DND-41 (cell line): ENCODE results near the gene FAF1.

Experiments
- ATAC-seq: fragments of 200-7000 bp; cut with Tn5 transposase; 3 replicates; pipeline ENCODE4 v1.9.1; 2021; ENCODE audit warnings: low read depth; ENCODE audit not compliant: insufficient read depth
- DNase-seq: peaks from one replicate; pipeline ENCODE4 v3.0.0-alpha.2; 2020
- H2AFZ ChIP-seq: 2 replicates; pipeline ENCODE4 v1.6.0; 2012; ENCODE audit warnings: low read depth, low read length
- H3K27ac ChIP-seq: 2 replicates; pipeline ENCODE4 v1.5.1; 2012; ENCODE audit warnings: low read length, inconsistent platforms
- H3K27me3 ChIP-seq: fragments of 200-600 bp; sonication (generic); 2 replicates; pipeline ENCODE4 v1.6.0; 2012; ENCODE audit warnings: low read length, mild to moderate bottlenecking, inconsistent platforms; ENCODE audit not compliant: insufficient read depth, poor library complexity
- H3K36me3 ChIP-seq: 2 replicates; pipeline ENCODE4 v1.5.1; 2012; ENCODE audit warnings: low read length, inconsistent platforms; ENCODE audit not compliant: insufficient read depth
- H3K4me1 ChIP-seq: 2 replicates; pipeline ENCODE4 v1.5.1; 2012; ENCODE audit warnings: mild to moderate bottlenecking, low read length; ENCODE audit not compliant: insufficient read depth
- H3K4me2 ChIP-seq: 2 replicates; pipeline ENCODE4 v1.6.0; 2012; ENCODE audit warnings: mild to moderate bottlenecking, moderate library complexity, low read length, inconsistent platforms; ENCODE audit not compliant: insufficient read depth
- H3K4me3 ChIP-seq, 2 experiments: fragments of 200-600 bp in 1 of 2; shearing (Covaris generic) in 1 of 2; 2 replicates each; pipeline ENCODE4 v1.5.1; 2012 to 2016; ENCODE audit warnings: inconsistent platforms in 2 of 2, low read length in 2 of 2, mild to moderate bottlenecking in 2 of 2, low read depth in 1 of 2, moderate library complexity in 1 of 2
- H3K79me2 ChIP-seq: 2 replicates; pipeline ENCODE4 v1.6.0; 2012; ENCODE audit warnings: low read length, inconsistent platforms; ENCODE audit not compliant: insufficient read depth
- H3K9ac ChIP-seq: 2 replicates; pipeline ENCODE4 v1.6.0; 2012; ENCODE audit warnings: low read depth, mild to moderate bottlenecking, inconsistent platforms, low read length, moderate library complexity
- H3K9me3 ChIP-seq: 2 replicates; pipeline ENCODE4 v1.5.1; 2012; ENCODE audit warnings: low read length, moderate library complexity, mild to moderate bottlenecking, inconsistent platforms; ENCODE audit not compliant: insufficient read depth, severe bottlenecking
- H4K20me1 ChIP-seq: 2 replicates; pipeline ENCODE4 v1.6.0; 2012; ENCODE audit warnings: low read length; ENCODE audit not compliant: insufficient read depth
- EZH2 ChIP-seq: IDR thresholded peaks from 3 replicates; pipeline ENCODE4 v1.6.1; 2012; ENCODE audit warnings: borderline replicate concordance, low read depth, mild to moderate bottlenecking, moderate library complexity, low read length, inconsistent platforms; ENCODE audit not compliant: severe bottlenecking
- TF ChIP-seq, protein P1 (sequence below): IDR thresholded peaks from 2 replicates; pipeline ENCODE4 v1.5.1; 2012; ENCODE audit warnings: borderline replicate concordance, low read length, moderate library complexity, mild to moderate bottlenecking; ENCODE audit not compliant: poor library complexity, severe bottlenecking; ENCODE audit errors: extremely low read depth

FAF1 gene

GRCh38 chr1:50424884-50425375 is 535.1 kb downstream of the FAF1 start:
- TF ChIP-seq, protein P1, sequence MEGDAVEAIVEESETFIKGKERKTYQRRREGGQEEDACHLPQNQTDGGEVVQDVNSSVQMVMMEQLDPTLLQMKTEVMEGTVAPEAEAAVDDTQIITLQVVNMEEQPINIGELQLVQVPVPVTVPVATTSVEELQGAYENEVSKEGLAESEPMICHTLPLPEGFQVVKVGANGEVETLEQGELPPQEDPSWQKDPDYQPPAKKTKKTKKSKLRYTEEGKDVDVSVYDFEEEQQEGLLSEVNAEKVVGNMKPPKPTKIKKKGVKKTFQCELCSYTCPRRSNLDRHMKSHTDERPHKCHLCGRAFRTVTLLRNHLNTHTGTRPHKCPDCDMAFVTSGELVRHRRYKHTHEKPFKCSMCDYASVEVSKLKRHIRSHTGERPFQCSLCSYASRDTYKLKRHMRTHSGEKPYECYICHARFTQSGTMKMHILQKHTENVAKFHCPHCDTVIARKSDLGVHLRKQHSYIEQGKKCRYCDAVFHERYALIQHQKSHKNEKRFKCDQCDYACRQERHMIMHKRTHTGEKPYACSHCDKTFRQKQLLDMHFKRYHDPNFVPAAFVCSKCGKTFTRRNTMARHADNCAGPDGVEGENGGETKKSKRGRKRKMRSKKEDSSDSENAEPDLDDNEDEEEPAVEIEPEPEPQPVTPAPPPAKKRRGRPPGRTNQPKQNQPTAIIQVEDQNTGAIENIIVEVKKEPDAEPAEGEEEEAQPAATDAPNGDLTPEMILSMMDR, result no peak
- TF ChIP-seq EZH2, result no peak
- Histone ChIP-seq H3K36me3 (no peaks in the 10 kb centered on the region), H3K9ac (no peak overlapping the region), H3K4me1 (no peaks in the 10 kb centered on the region), H3K9me3 (no peaks in the 10 kb centered on the region), H3K4me3 (no peak overlapping the region), H2AFZ (no peak overlapping the region), H4K20me1 (no peaks in the 10 kb centered on the region), H3K79me2 (no peaks in the 10 kb centered on the region), H3K27ac (no peak overlapping the region), H3K4me2 (no peak overlapping the region), H3K27me3 (no peaks in the 10 kb centered on the region)
- DNase-seq (no peak), ATAC-seq (no peak)

DNA sequence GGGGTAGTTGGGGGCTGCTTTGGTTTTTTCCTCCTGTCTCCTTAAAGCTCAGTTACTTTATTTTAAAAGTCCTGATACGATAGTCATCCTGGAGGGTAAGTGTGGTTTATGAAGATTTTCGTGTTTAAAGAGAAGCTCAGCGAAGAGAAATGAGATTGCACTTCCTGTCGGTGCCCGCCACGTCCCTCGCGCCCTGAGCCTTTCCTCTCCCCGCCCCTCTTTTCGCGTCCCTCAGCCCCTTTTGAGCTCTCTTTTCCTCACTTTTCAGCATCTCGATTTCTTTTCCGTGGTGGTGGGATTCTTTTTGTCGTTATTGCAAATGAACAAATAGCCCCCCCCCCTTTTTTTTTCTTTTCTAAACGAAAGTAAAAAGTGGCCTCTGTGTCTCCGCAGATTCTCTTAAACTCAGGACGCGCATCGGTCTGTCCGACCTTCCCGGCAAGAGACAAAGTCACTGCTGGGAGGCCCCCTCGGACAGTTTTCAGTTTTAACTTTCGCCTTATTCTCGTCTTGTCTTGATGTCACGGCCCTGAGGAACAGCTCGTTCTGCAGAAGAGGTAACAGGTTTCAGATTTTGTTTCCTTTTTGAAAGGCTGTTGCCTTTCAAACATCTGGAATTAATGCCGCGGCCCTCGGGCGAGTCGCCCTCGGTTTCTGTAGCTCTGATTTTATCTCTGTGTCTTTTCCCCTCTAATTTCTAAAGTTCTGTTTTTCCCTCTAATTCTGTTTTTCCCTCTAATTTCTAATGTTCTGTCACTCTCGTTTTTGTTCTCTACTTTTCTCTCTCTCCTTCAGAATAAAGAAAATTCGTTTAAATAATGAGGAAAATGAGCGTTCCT is 535.8 kb downstream of the FAF1 start:
- no peak overlapping the region for H3K4me3 ChIP-seq
- no peak overlapping the region for H3K4me2 ChIP-seq
- H3K79me2 ChIP-seq, result no peaks in the 10 kb centered on the region
- H3K9me3 ChIP-seq, result no peaks in the 10 kb centered on the region
- H3K27ac ChIP-seq, result no peak overlapping the region
- H3K36me3 ChIP-seq, result no peaks in the 10 kb centered on the region
- DNase-seq, result no peak
- no peak overlapping the region for H2AFZ ChIP-seq
- H3K27me3 ChIP-seq, result no peaks in the 10 kb centered on the region
- no peaks in the 10 kb centered on the region for H3K4me1 ChIP-seq
- H3K9ac ChIP-seq, result no peak overlapping the region
- ATAC-seq, result no peak
- TF ChIP-seq, protein P1, result no peak
- TF ChIP-seq EZH2, result no peak
- H4K20me1 ChIP-seq, result no peaks in the 10 kb centered on the region

DNA sequence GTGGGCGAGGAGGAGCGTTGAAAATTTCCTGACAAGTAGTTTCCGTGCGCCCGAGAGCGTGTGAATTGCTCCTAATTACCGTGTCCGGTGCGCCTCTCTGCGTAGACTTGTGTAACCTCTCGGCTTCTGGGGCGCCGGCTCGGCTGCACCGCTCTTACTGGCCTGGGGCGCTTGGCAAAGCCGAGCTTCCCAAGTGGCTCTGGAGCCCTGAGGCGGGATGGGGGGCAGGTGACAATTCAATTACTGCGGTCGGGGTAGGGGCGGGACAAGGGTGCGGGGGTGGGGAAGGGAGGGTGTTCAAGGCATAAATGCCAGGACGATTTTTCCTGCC is 536.4 kb downstream of the FAF1 start:
- Histone ChIP-seq H3K36me3 (no peaks in the 10 kb centered on the region), H3K4me1 (no peaks in the 10 kb centered on the region), H3K9me3 (no peaks in the 10 kb centered on the region), H3K9ac (no peak overlapping the region), H3K79me2 (no peaks in the 10 kb centered on the region), H3K4me3 (no peak overlapping the region), H4K20me1 (no peaks in the 10 kb centered on the region), H2AFZ (no peak overlapping the region), H3K4me2 (no peak overlapping the region), H3K27me3 (no peaks in the 10 kb centered on the region), H3K27ac (no peak overlapping the region)
- TF ChIP-seq, protein P1, result no peak
- no peak for TF ChIP-seq EZH2
- ATAC-seq, result no peak
- no peak for DNase-seq
